Naive thymus-derived CD4-positive, alpha-beta T cell (primary cell): ENCODE data around the gene OTOF. TPM values are rescaled to one million over a fixed set of nuclear protein-coding genes. Genes with fewer than 3 reads are reported as not detected.

ENCODE experiments used
- ATAC-seq: fragments of 150-1000 bp; cut with Tn5 transposase; 2 replicates; pipeline ENCODE4 v1.10.0; 2021; ENCODE audit warnings: mild to moderate bottlenecking, moderate library complexity
- CTCF ChIA-PET: fragments of 350-600 bp; sonication (Branson Sonifier 250); formaldehyde crosslinking; loops from one replicate; lab custom pipeline; 2021; ENCODE audit warnings: antibody characterized with exemption; lab: Charles Lee
- POLR2A ChIA-PET: fragments of 350-600 bp; sonication (Branson Sonifier 250); formaldehyde crosslinking; loops from one replicate; lab custom pipeline; 2021; ENCODE audit warnings: antibody characterized with exemption, inconsistent platforms; lab: Charles Lee
- DNase-seq, 9 donors: peaks; one replicate each; pipeline versions ENCODE4 v3.0.0 to v3.0.0-alpha.2; 2020 to 2022; ENCODE audit warnings: mixed read lengths in 1 of 9
- H3K27ac ChIP-seq: one replicate; pipeline ENCODE4 v1.7.0; 2013; ENCODE audit warnings: mild to moderate bottlenecking, low read depth, low read length, moderate library complexity
- H3K27me3 ChIP-seq, 2 donors: one replicate each; pipeline ENCODE4 v1.7.0; 2013; ENCODE audit warnings: low read length in 2 of 2, mild to moderate bottlenecking in 2 of 2, moderate library complexity in 2 of 2; ENCODE audit not compliant: control insufficient read depth in 2 of 2, insufficient read depth in 2 of 2
- H3K36me3 ChIP-seq, 3 experiments: 1 replicate in 2 of 3; 2 replicates in 1 of 3; pipeline ENCODE4 v1.7.0; 2013; ENCODE audit warnings: low read length in 3 of 3, mild to moderate bottlenecking in 3 of 3, moderate library complexity in 1 of 3; ENCODE audit not compliant: insufficient read depth in 3 of 3, control insufficient read depth in 2 of 3
- H3K4me1 ChIP-seq, 2 donors: one replicate each; pipeline ENCODE4 v1.7.0; 2013; ENCODE audit warnings: low read length in 2 of 2, mild to moderate bottlenecking in 2 of 2, moderate library complexity in 1 of 2; ENCODE audit not compliant: control insufficient read depth in 2 of 2, insufficient read depth in 2 of 2
- H3K4me3 ChIP-seq: 2 replicates; pipeline ENCODE4 v1.7.0; 2013; ENCODE audit warnings: mild to moderate bottlenecking, low read length
- H3K9me3 ChIP-seq, 3 experiments: 1 replicate in 2 of 3; 2 replicates in 1 of 3; pipeline ENCODE4 v1.7.0; 2013; ENCODE audit warnings: low read length in 3 of 3; ENCODE audit not compliant: control insufficient read depth in 2 of 3
- H3K27ac Mint-ChIP-seq, 9 donors: one replicate each; pipeline ENCODE4 v1.8.0; 2020 to 2022; ENCODE audit warnings: mixed read lengths in 9 of 9, mild to moderate bottlenecking in 8 of 9, moderate library complexity in 5 of 9, inconsistent platforms in 2 of 9
- H3K27me3 Mint-ChIP-seq, 5 donors: one replicate each; pipeline ENCODE4 v1.8.0; 2021 to 2022; ENCODE audit warnings: mixed read lengths in 5 of 5, mild to moderate bottlenecking in 1 of 5
- H3K36me3 Mint-ChIP-seq, 5 donors: one replicate each; pipeline ENCODE4 v1.8.0; 2020 to 2022; ENCODE audit warnings: mixed read lengths in 5 of 5, mild to moderate bottlenecking in 3 of 5, inconsistent platforms in 1 of 5
- H3K4me1 Mint-ChIP-seq, 7 donors: one replicate each; pipeline ENCODE4 v1.8.0; 2020 to 2022; ENCODE audit warnings: mixed read lengths in 7 of 7, mild to moderate bottlenecking in 3 of 7, inconsistent platforms in 1 of 7
- H3K4me3 Mint-ChIP-seq, 10 donors: one replicate each; pipeline ENCODE4 v1.8.0; 2020 to 2022; ENCODE audit warnings: mild to moderate bottlenecking in 10 of 10, mixed read lengths in 10 of 10, moderate library complexity in 6 of 10, inconsistent platforms in 2 of 10
- H3K9me3 Mint-ChIP-seq, 11 donors: one replicate each; pipeline ENCODE4 v1.8.0; 2020 to 2022; ENCODE audit warnings: mixed read lengths in 11 of 11, mild to moderate bottlenecking in 4 of 11, inconsistent platforms in 1 of 11, moderate library complexity in 1 of 11
- intact Hi-C, 2 donors: fragments of 100-400 bp; cut with micrococcal nuclease; formaldehyde crosslinking; loops; one replicate each; pipeline ENCODE4 v1.15.1; 2023
- polyA plus RNA-seq, 2 donors: library from polyadenylated mRNA; unstranded; fragments of 300-500 nt; fragmentation: Illumina TruSeq; gene quantifications; one replicate each; pipeline ENCODE4 v1.2.3, GENCODE V29; 2021
- total RNA-seq, 6 experiments: library from RNA in 5 of 6; stranded (reverse) in 5 of 6; gene quantifications; 1 replicate in 5 of 6; 2 replicates in 1 of 6; pipeline ENCODE4 v1.2.3 and lab custom pipeline; 2021 to 2026

OTOF gene
- total and polyA plus RNA-seq, 7 experiments from 2014 or later, result 0.16 to 14.8 (median 0.49) TPM; not detected in 2

GRCh38 chr2:26521054-26521912 is 43.4 kb upstream of the OTOF start:
- Histone ChIP-seq H3K4me1 (peaks cover 4 to 22% of the 10 kb centered on the region in 2 donors), H3K36me3 (no peaks in the 10 kb centered on the region), H3K9me3 (no peaks in the 10 kb centered on the region), H3K4me3 (no peak overlapping the region), H3K27me3 (no peaks in the 10 kb centered on the region), H3K27ac (no peak overlapping the region)
- Mint-ChIP-seq H3K27ac (peak overlapping the region in 5 of 9 donors; percentile 8 to 47 (median 38)), H3K27me3 (peaks cover 0 to 9% (median 0%) of the 10 kb centered on the region in 5 donors), H3K9me3 (no peaks in the 10 kb centered on the region), H3K4me1 (peaks cover 11 to 34% (median 28%) of the 10 kb centered on the region in 7 donors), H3K36me3 (no peaks in the 10 kb centered on the region), H3K4me3 (no peak overlapping the region)
- intact Hi-C loops, result no loop called here
- ChIA-PET CTCF (interaction anchor here (0.6 kb wide), 1 partner anchor 33 kb away, joined by 3 read pairs; no protein-coding TSS in a partner anchor), POLR2A (no interaction called here)
- ATAC-seq, result no peak
- DNase-seq, result no peak

- no peak overlapping the region for H3K27ac ChIP-seq
- Mint-ChIP-seq H3K27me3 (peaks cover 0 to 9% (median 0%) of the 10 kb centered on the region in 5 donors), H3K4me3 (peak overlapping the region in 9 of 10 donors; percentile 0 to 69 (median 32)), H3K36me3 (no peaks in the 10 kb centered on the region), H3K4me1 (peaks cover 11 to 34% (median 28%) of the 10 kb centered on the region in 7 donors), H3K9me3 (no peaks in the 10 kb centered on the region), H3K27ac (peak overlapping the region in 8 of 9 donors; percentile 22 to 88 (median 74))
- H3K27me3 ChIP-seq, result no peaks in the 10 kb centered on the region
- POLR2A ChIA-PET, result no interaction called here
- ATAC-seq, result no peak
- DNase-seq, result no peak
- H3K9me3 ChIP-seq, result no peaks in the 10 kb centered on the region
- intact Hi-C loops, result no loop called here
- H3K36me3 ChIP-seq, result no peaks in the 10 kb centered on the region
- peaks cover 4 to 22% of the 10 kb centered on the region in 2 donors for H3K4me1 ChIP-seq
- CTCF ChIA-PET, result interaction anchor here (0.9 kb wide), 1 partner anchor 15 kb away, joined by 3 read pairs; no protein-coding TSS in a partner anchor
- no peak overlapping the region for H3K4me3 ChIP-seq
Measured at GRCh38 chr2:26520148-26520449, 42.2 kb upstream of the OTOF start.

- H3K36me3 ChIP-seq, result no peaks in the 10 kb centered on the region
- ATAC-seq (peak; percentile 65), DNase-seq (peak in 7 of 9 donors; percentile 27 to 63 (median 45))
- H3K27me3 ChIP-seq, result no peaks in the 10 kb centered on the region
- Mint-ChIP-seq H3K36me3 (no peaks in the 10 kb centered on the region), H3K4me1 (peaks cover 11 to 34% (median 28%) of the 10 kb centered on the region in 7 donors), H3K27me3 (peaks cover 0 to 9% (median 0%) of the 10 kb centered on the region in 5 donors), H3K9me3 (no peaks in the 10 kb centered on the region), H3K4me3 (peak overlapping the region; percentile 0 to 69 (median 24)), H3K27ac (peak overlapping the region in 8 of 9 donors; percentile 22 to 88 (median 74))
- ChIA-PET POLR2A (no interaction called here), CTCF (interaction anchor here (0.9 kb wide), 1 partner anchor 15 kb away, joined by 3 read pairs; no protein-coding TSS in a partner anchor)
- H3K4me3 ChIP-seq, result no peak overlapping the region
- intact Hi-C loops, result no loop called here
- H3K9me3 ChIP-seq, result no peaks in the 10 kb centered on the region
- H3K4me1 ChIP-seq, result peaks cover 4 to 22% of the 10 kb centered on the region in 2 donors
- H3K27ac ChIP-seq, result no peak overlapping the region
Measured at GRCh38 chr2:26519396-26520147, 41.6 kb upstream of the OTOF start.

GRCh38 chr2:26516781-26517180 is 38.9 kb upstream of the OTOF start:
- ATAC-seq (no peak), DNase-seq (no peak)
- peaks cover 11 to 40% (median 28%) of the 10 kb centered on the region in 7 donors for H3K4me1 Mint-ChIP-seq
- H3K4me3 Mint-ChIP-seq, result no peak overlapping the region
- no peak overlapping the region for H3K27ac ChIP-seq
- intact Hi-C loops, result no loop called here
- H3K27me3 ChIP-seq, result no peaks in the 10 kb centered on the region
- POLR2A ChIA-PET, result no interaction called here
- peaks cover 4 to 22% of the 10 kb centered on the region in 2 donors for H3K4me1 ChIP-seq
- no peaks in the 10 kb centered on the region for H3K9me3 Mint-ChIP-seq
- no peaks in the 10 kb centered on the region for H3K9me3 ChIP-seq
- no peak overlapping the region for H3K4me3 ChIP-seq
- no peaks in the 10 kb centered on the region for H3K36me3 ChIP-seq
- peaks cover 0 to 12% (median 0%) of the 10 kb centered on the region in 5 donors for H3K27me3 Mint-ChIP-seq
- CTCF ChIA-PET, result no interaction called here
- no peaks in the 10 kb centered on the region for H3K36me3 Mint-ChIP-seq
- no peak overlapping the region for H3K27ac Mint-ChIP-seq

GRCh38 chr2:26516246-26516645 is 38.3 kb upstream of the OTOF start:
- Mint-ChIP-seq H3K36me3 (no peaks in the 10 kb centered on the region), H3K9me3 (no peaks in the 10 kb centered on the region), H3K4me1 (peaks cover 11 to 38% (median 25%) of the 10 kb centered on the region in 7 donors), H3K27ac (no peak overlapping the region), H3K27me3 (peaks cover 0 to 9% (median 0%) of the 10 kb centered on the region in 5 donors), H3K4me3 (no peak overlapping the region)
- intact Hi-C loops, result no loop called here
- H3K4me3 ChIP-seq, result no peak overlapping the region
- no peaks in the 10 kb centered on the region for H3K27me3 ChIP-seq
- ATAC-seq (no peak), DNase-seq (no peak)
- H3K4me1 ChIP-seq, result peaks cover 4 to 22% of the 10 kb centered on the region in 2 donors
- H3K27ac ChIP-seq, result no peak overlapping the region
- H3K9me3 ChIP-seq, result no peaks in the 10 kb centered on the region
- H3K36me3 ChIP-seq, result no peaks in the 10 kb centered on the region
- ChIA-PET CTCF (no interaction called here), POLR2A (no interaction called here)

- CTCF ChIA-PET, result no interaction called here
Measured at GRCh38 chr2:26515771-26516170, 37.8 kb upstream of the OTOF start.

More at GRCh38 chr2:26515771-26516170, 37.8 kb upstream of the OTOF start:
- intact Hi-C loops, result no loop called here
- peaks cover 0 to 9% (median 0%) of the 10 kb centered on the region in 5 donors for H3K27me3 Mint-ChIP-seq
- POLR2A ChIA-PET, result no interaction called here
- Histone ChIP-seq H3K36me3 (no peaks in the 10 kb centered on the region), H3K27ac (no peak overlapping the region), H3K9me3 (no peaks in the 10 kb centered on the region), H3K4me1 (peaks cover 4 to 22% of the 10 kb centered on the region in 2 donors), H3K4me3 (no peak overlapping the region), H3K27me3 (no peaks in the 10 kb centered on the region)
- peaks cover 11 to 35% (median 20%) of the 10 kb centered on the region in 7 donors for H3K4me1 Mint-ChIP-seq
- DNase-seq, result no peak
- H3K36me3 Mint-ChIP-seq, result no peaks in the 10 kb centered on the region
- no peak overlapping the region for H3K4me3 Mint-ChIP-seq
- ATAC-seq, result no peak
- H3K27ac Mint-ChIP-seq, result no peak overlapping the region
- no peaks in the 10 kb centered on the region for H3K9me3 Mint-ChIP-seq
